ENCODE measurements around the gene IRS4. TPM values are rescaled to one million over a fixed set of nuclear protein-coding genes. Genes with fewer than 3 reads are reported as not detected.

IRS4 gene
- total and polyA plus RNA-seq, 2 of the 8 experiments (the other 6 are each of a cell fraction or from before 2014, with no cell fraction given) = 3.8 to 14.1 TPM

GRCh38 chrX:108734426-108734825 lies 1.9 kb downstream of the IRS4 start:
- no peak overlapping the region for H2BK20ac ChIP-seq (ENCODE audit: low read length)
- peaks cover 0 to 1% of the 10 kb centered on the region in 2 experiments for H4K20me1 ChIP-seq (replicated peaks in 1 of 2; ENCODE audit: control insufficient read depth in 1 of 2, insufficient read depth in 2 of 2, low read length in 2 of 2)
- no peak overlapping the region for H3K9ac ChIP-seq (replicated peaks in 1 of 4; ENCODE audit: extremely low read depth in 1 of 4, low read depth in 3 of 4, low read length in 3 of 4)
- no peak overlapping the region for H2BK12ac ChIP-seq (ENCODE audit: low read depth, low read length)
- no peak overlapping the region for H2BK120ac ChIP-seq (replicated peaks; ENCODE audit: low read depth, low read length)
- no peak overlapping the region for H4K91ac ChIP-seq (replicated peaks; ENCODE audit: insufficient read length, low read length)
- H3K56ac ChIP-seq (replicated peaks; ENCODE audit: insufficient read length, low read depth, low read length) = no peak overlapping the region
- 86% methylated on average over 4 of the region's 7 CpGs; no CpG with 5 or more reads in 1 of the 2 experiments for WGBS, 2 experiments (ENCODE audit: extremely low coverage in 1 of 2, insufficient coverage in 1 of 2, insufficient read length in 1 of 2, insufficient replicate concordance in 2 of 2, low coverage in 1 of 2, low lambda C conversion rate in 2 of 2, missing lambda C conversion rate in 1 of 2)
- H3K9me3 ChIP-seq (ENCODE audit: insufficient read depth in 2 of 2, low read depth in 1 of 2, low read length in 1 of 2) = peaks cover 0 to 15% of the 10 kb centered on the region in 2 experiments; a peak in 2 of 4 replicates
- ChIA-PET POLR2A (ENCODE audit: partially characterized antibody) (no interaction called here), CTCF (ENCODE audit: partially characterized antibody) (interaction anchor here (0.6 to 3.9 kb wide), 7 partner anchors 9 to 647 kb away, joined by 3 to 31 read pairs (median 3); no protein-coding TSS in a partner anchor)
- H3K27me3 ChIP-seq (replicated peaks in 1 of 4; ENCODE audit: control insufficient read depth in 3 of 4, extremely low read depth in 1 of 4, insufficient read depth in 3 of 4, low read length in 3 of 4) = peaks cover 0 to 31% (median 20%) of the 10 kb centered on the region in 4 experiments; a peak in 6 of 7 replicates
- H2AK5ac ChIP-seq (ENCODE audit: low read depth, low read length) = no peak overlapping the region
- FAIRE-seq = no peak
- H3K4ac ChIP-seq (replicated peaks; ENCODE audit: insufficient read length, low read depth, low read length) = no peak overlapping the region
- peaks cover 0 to 7% (median 0%) of the 10 kb centered on the region in 4 experiments; a peak in 2 of 8 replicates for H3K36me3 ChIP-seq (ENCODE audit: control insufficient read depth in 2 of 4, insufficient read depth in 4 of 4, low read length in 3 of 4)
- H3K79me1 ChIP-seq (ENCODE audit: low read depth, low read length) = no peaks in the 10 kb centered on the region
- no peak for TF ChIP-seq FOSL1 (IDR thresholded peaks at IDR 0.05; ENCODE audit: insufficient read depth, low read depth, low read length)
- no peak for TF ChIP-seq PHF8 (conservative IDR thresholded peaks at IDR 0.05; ENCODE audit: low read depth, low read length)
- TF ChIP-seq SIRT6 (IDR thresholded peaks at IDR 0.05; ENCODE audit: low read length) = no peak
- no peak for TF ChIP-seq POLR2AphosphoS5 (IDR thresholded peaks at IDR 0.05; ENCODE audit: low read depth, low read length)
- no peak for TF ChIP-seq SP4 (IDR thresholded peaks at IDR 0.05; ENCODE audit: low read length)
- no peak for TF ChIP-seq CEBPB (IDR thresholded peaks at IDR 0.05; ENCODE audit: low read depth, low read length)
- no peak for TF ChIP-seq GABPA (IDR thresholded peaks at IDR 0.05; ENCODE audit: borderline replicate concordance, insufficient read depth, low read length)
- TF ChIP-seq TBP (IDR thresholded peaks at IDR 0.05; ENCODE audit: low read depth, low read length) = no peak
- TF ChIP-seq SAP30 (IDR thresholded peaks at IDR 0.05; ENCODE audit: insufficient read depth, insufficient replicate concordance, low read length) = no peak
- TF ChIP-seq, protein P1, sequence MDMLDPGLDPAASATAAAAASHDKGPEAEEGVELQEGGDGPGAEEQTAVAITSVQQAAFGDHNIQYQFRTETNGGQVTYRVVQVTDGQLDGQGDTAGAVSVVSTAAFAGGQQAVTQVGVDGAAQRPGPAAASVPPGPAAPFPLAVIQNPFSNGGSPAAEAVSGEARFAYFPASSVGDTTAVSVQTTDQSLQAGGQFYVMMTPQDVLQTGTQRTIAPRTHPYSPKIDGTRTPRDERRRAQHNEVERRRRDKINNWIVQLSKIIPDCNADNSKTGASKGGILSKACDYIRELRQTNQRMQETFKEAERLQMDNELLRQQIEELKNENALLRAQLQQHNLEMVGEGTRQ (IDR thresholded peaks at IDR 0.05; ENCODE audit: low read length) = no peak
- TF ChIP-seq KDM1A (IDR thresholded peaks at IDR 0.05; ENCODE audit: borderline replicate concordance, low read length) = no peak
- peaks cover 8% of the 10 kb centered on the region for H3K23me2 ChIP-seq (ENCODE audit: low read depth, low read length)
- H4K5ac ChIP-seq (ENCODE audit: insufficient read length, low read depth, low read length) = no peak overlapping the region
- H3K4me2 ChIP-seq (ENCODE audit: insufficient read depth in 1 of 2, low read depth in 2 of 2, low read length in 2 of 2) = peak overlapping the region; percentile 92 to 95
- H2BK15ac ChIP-seq (ENCODE audit: low read length) = no peak overlapping the region
- H3K4me3 ChIP-seq (ENCODE audit: extremely low read depth in 1 of 4, insufficient read depth in 2 of 4, low read depth in 3 of 4, low read length in 4 of 4) = peak overlapping the region in 2 of 4 experiments; percentile 88 to 89; a peak in 5 of 8 replicates
- no peak overlapping the region for H3K23ac ChIP-seq (ENCODE audit: insufficient read length)
- DNase-seq (ENCODE audit: low read depth in 1 of 2, low spot score in 2 of 2) = no peak
- no peak overlapping the region for H3K14ac ChIP-seq (ENCODE audit: insufficient read length)
- H4K8ac ChIP-seq (ENCODE audit: extremely low read depth, insufficient read depth, low read length) = no peak overlapping the region
- peaks cover 0 to 15% (median 3%) of the 10 kb centered on the region in 4 experiments; a peak in 2 of 7 replicates for H3K4me1 ChIP-seq (replicated peaks in 1 of 4; ENCODE audit: control insufficient read depth in 3 of 4, insufficient read depth in 4 of 4, low read length in 3 of 4)
- H2AFZ ChIP-seq (ENCODE audit: low read length) = no peak overlapping the region
- no peak overlapping the region; the same call in 1 of the 2 replicates for H3K18ac ChIP-seq (ENCODE audit: extremely low read depth, low read length)
- H3K27ac ChIP-seq (ENCODE audit: low read depth, low read length) = no peak overlapping the region
- H2BK5ac ChIP-seq (ENCODE audit: low read depth, low read length) = no peak overlapping the region
- H3K79me2 ChIP-seq (ENCODE audit: control insufficient read depth in 1 of 2, insufficient read depth in 2 of 2, low read length in 2 of 2) = no peaks in the 10 kb centered on the region; a peak in 2 of 4 replicates

All from H1 (cell line).